Endometrial microvascular endothelial cells (primary cell): Measurements from ENCODE around the gene HSPBAP1. TPM values are rescaled to one million over a fixed set of nuclear protein-coding genes. Genes with fewer than 3 reads are reported as not detected.
"Not testable (repeated sequence)": the region's sequence is repeated elsewhere in the genome, so short reads cannot be mapped to it uniquely, and the experiment has no call there.

Experiments
- in situ Hi-C: cut with HindIII; loops from 2 replicates; pipeline ENCODE4 v1.10.0; 2017; ENCODE audit warnings: low sequenced_read_pairs, low pct_unique_long_range_greater_than_20kb; ENCODE audit errors: inconsistent ontology term
- total RNA-seq: library from RNA; depleted of rRNA; stranded (reverse); fragments of >200 nt; gene quantifications from one replicate; pipeline ENCODE4 v1.2.3, GENCODE V29; 2015; ENCODE audit errors: inconsistent ontology term

Gene HSPBAP1
- total RNA-seq, 1 donor from 2014 or later: 8.4 TPM

- in situ Hi-C loops: no loop called here
Observed at GRCh38 chr3:122754929-122755328, 38.7 kb downstream of the HSPBAP1 start.

- in situ Hi-C loops: no loop called here
Observed at GRCh38 chr3:122748347-122748746, 45.3 kb downstream of the HSPBAP1 start.

GRCh38 chr3:122747295-122747694 is 46.3 kb downstream of the HSPBAP1 start:
- in situ Hi-C loops: not testable (repeated sequence)

GRCh38 chr3:122745369-122746021 is 48.1 kb downstream of the HSPBAP1 start:
- in situ Hi-C loops: no loop called here

- in situ Hi-C loops: no loop called here
Observed at GRCh38 chr3:122743581-122744120, 50.0 kb downstream of the HSPBAP1 start.

GRCh38 chr3:122742234-122742633 is 51.4 kb downstream of the HSPBAP1 start:
- in situ Hi-C loops: no loop called here

- in situ Hi-C loops: no loop called here
Observed at GRCh38 chr3:122739172-122739571, 54.5 kb downstream of the HSPBAP1 start.

GRCh38 chr3:122732682-122733525 is 60.7 kb downstream of the HSPBAP1 start:
- in situ Hi-C loops: not testable (repeated sequence)

GRCh38 chr3:122730240-122730639 is 63.4 kb downstream of the HSPBAP1 start:
- in situ Hi-C loops: no loop called here

- in situ Hi-C loops: no loop called here
Observed at GRCh38 chr3:122728756-122729514, 64.7 kb downstream of the HSPBAP1 start.

GRCh38 chr3:122728186-122728585 is 65.4 kb downstream of the HSPBAP1 start:
- in situ Hi-C loops: no loop called here

GRCh38 chr3:122727766-122728165 is 65.9 kb downstream of the HSPBAP1 start:
- in situ Hi-C loops: no loop called here

- in situ Hi-C loops: no loop called here
Observed at GRCh38 chr3:122727294-122727693, 66.3 kb downstream of the HSPBAP1 start.

- in situ Hi-C loops: no loop called here
Observed at GRCh38 chr3:122725106-122725505, 68.5 kb downstream of the HSPBAP1 start.

- in situ Hi-C loops: no loop called here
Observed at GRCh38 chr3:122719273-122719921, 74.2 kb downstream of the HSPBAP1 start.

GRCh38 chr3:122716667-122717066 is 77.0 kb downstream of the HSPBAP1 start:
- in situ Hi-C loops: no loop called here

GRCh38 chr3:122714273-122714672 is 79.4 kb downstream of the HSPBAP1 start:
- in situ Hi-C loops: no loop called here

- in situ Hi-C loops: not testable (repeated sequence)
Observed at GRCh38 chr3:122710616-122711251, 82.9 kb downstream of the HSPBAP1 start.
